Cardiac muscle cell (in vitro differentiated cells and primary cell): ENCODE data around the gene PPP2R5D. TPM values are rescaled to one million over a fixed set of nuclear protein-coding genes. Genes with fewer than 3 reads are reported as not detected.

Source experiments
- DNase-seq, 2 donors: peaks; one replicate each; pipeline versions ENCODE4 v3.0.0 to v3.0.0-alpha.2; 2010 to 2017; ENCODE audit warnings: low read depth in 1 of 2, low spot score in 1 of 2
- H3K27ac ChIP-seq: fragments of 200-600 bp; sonication (generic); 2 replicates; pipeline ENCODE4 v1.5.1; 2016
- H3K27me3 ChIP-seq: fragments of 200-600 bp; sonication (generic); 2 replicates; pipeline ENCODE4 v1.6.0; 2016; ENCODE audit warnings: control low read depth
- H3K36me3 ChIP-seq: fragments of 200-600 bp; sonication (generic); 2 replicates; pipeline ENCODE4 v1.5.1; 2016; ENCODE audit warnings: control low read depth
- H3K4me1 ChIP-seq: fragments of 200-600 bp; sonication (generic); 2 replicates; pipeline ENCODE4 v1.8.1; 2017; ENCODE audit warnings: low read depth, mild to moderate bottlenecking, mixed run types
- H3K4me3 ChIP-seq: fragments of 200-600 bp; sonication (generic); 2 replicates; pipeline ENCODE4 v1.5.1; 2016; ENCODE audit warnings: mild to moderate bottlenecking
- H3K9me3 ChIP-seq: fragments of 200-600 bp; sonication (generic); 2 replicates; pipeline ENCODE4 v1.5.1; 2017; ENCODE audit warnings: low read depth, mild to moderate bottlenecking, control low read depth
- CTCF ChIP-seq: IDR thresholded peaks from 2 replicates; pipeline ENCODE4 v1.5.1; 2012; ENCODE audit warnings: low read depth, mild to moderate bottlenecking, low read length
- polyA plus RNA-seq: library from polyadenylated mRNA; unstranded; fragments of >200 nt; fragmentation: Nextera tagmentation; extraction: Ambion mirVana; gene quantifications from 2 replicates; pipeline ENCODE4 v1.2.1, GENCODE V29; 2016
- total RNA-seq: library from RNA; depleted of rRNA; stranded (reverse); fragments of >200 nt; gene quantifications from 2 replicates; pipeline ENCODE4 v1.2.3, GENCODE V29; 2016

Gene PPP2R5D
- total and polyA plus RNA-seq, 2 experiments from 2014 or later, result 48.8 to 70.0 TPM

- H3K36me3 ChIP-seq, result no peaks in the 10 kb centered on the region
- DNase-seq, result no peak
- H3K9me3 ChIP-seq, result no peaks in the 10 kb centered on the region
- H3K4me1 ChIP-seq, result peaks cover 4% of the 10 kb centered on the region
- H3K27me3 ChIP-seq, result peaks cover 16% of the 10 kb centered on the region
- H3K4me3 ChIP-seq, result no peak overlapping the region
- no peak overlapping the region for H3K27ac ChIP-seq
- no peak for TF ChIP-seq CTCF
These were observed 22.3 kb upstream of the PPP2R5D start for GRCh38 chr6:42962096-42962495.

GRCh38 chr6:42962502-42963178 is 21.7 kb upstream of the PPP2R5D start:
- Histone ChIP-seq H3K4me1 (peaks cover 4% of the 10 kb centered on the region), H3K9me3 (no peaks in the 10 kb centered on the region), H3K36me3 (no peaks in the 10 kb centered on the region), H3K27ac (no peak overlapping the region), H3K27me3 (peaks cover 16% of the 10 kb centered on the region), H3K4me3 (no peak overlapping the region)
- DNase-seq, result no peak
- TF ChIP-seq CTCF, result no peak

- Histone ChIP-seq H3K36me3 (no peaks in the 10 kb centered on the region), H3K9me3 (no peaks in the 10 kb centered on the region), H3K27ac (no peak overlapping the region), H3K4me1 (peaks cover 4% of the 10 kb centered on the region), H3K27me3 (peaks cover 16% of the 10 kb centered on the region), H3K4me3 (no peak overlapping the region)
- no peak for DNase-seq
- TF ChIP-seq CTCF, result no peak
These were observed 21.1 kb upstream of the PPP2R5D start for GRCh38 chr6:42963179-42963854.

GRCh38 chr6:42963855-42964605 is 20.3 kb upstream of the PPP2R5D start:
- Histone ChIP-seq H3K9me3 (no peaks in the 10 kb centered on the region), H3K27me3 (peaks cover 12% of the 10 kb centered on the region), H3K4me1 (peaks cover 4% of the 10 kb centered on the region), H3K36me3 (peaks cover 2% of the 10 kb centered on the region), H3K4me3 (no peak overlapping the region), H3K27ac (no peak overlapping the region)
- TF ChIP-seq CTCF, result peak; percentile 28
- peak; percentile 67 to 68 for DNase-seq

- DNase-seq, result no peak
- H3K36me3 ChIP-seq, result peaks cover 4% of the 10 kb centered on the region
- no peak overlapping the region for H3K27ac ChIP-seq
- H3K9me3 ChIP-seq, result no peaks in the 10 kb centered on the region
- no peak overlapping the region for H3K4me3 ChIP-seq
- no peak for TF ChIP-seq CTCF
- peaks cover 4% of the 10 kb centered on the region for H3K4me1 ChIP-seq
- H3K27me3 ChIP-seq, result no peaks in the 10 kb centered on the region
These were observed 17.8 kb upstream of the PPP2R5D start for GRCh38 chr6:42966571-42966970.
